Erythroblast (primary cell): ENCODE results near the gene KRTAP10-5.

Source experiments
- GATA1 ChIP-seq: IDR thresholded peaks from 2 replicates; pipeline ENCODE4 v1.6.1; 2011; ENCODE audit warnings: low read depth, mild to moderate bottlenecking, control low read depth, low read length, moderate library complexity
- POLR2A ChIP-seq: IDR thresholded peaks from 2 replicates; pipeline ENCODE4 v1.6.1; 2011; ENCODE audit warnings: mild to moderate bottlenecking, low read length

DNA sequence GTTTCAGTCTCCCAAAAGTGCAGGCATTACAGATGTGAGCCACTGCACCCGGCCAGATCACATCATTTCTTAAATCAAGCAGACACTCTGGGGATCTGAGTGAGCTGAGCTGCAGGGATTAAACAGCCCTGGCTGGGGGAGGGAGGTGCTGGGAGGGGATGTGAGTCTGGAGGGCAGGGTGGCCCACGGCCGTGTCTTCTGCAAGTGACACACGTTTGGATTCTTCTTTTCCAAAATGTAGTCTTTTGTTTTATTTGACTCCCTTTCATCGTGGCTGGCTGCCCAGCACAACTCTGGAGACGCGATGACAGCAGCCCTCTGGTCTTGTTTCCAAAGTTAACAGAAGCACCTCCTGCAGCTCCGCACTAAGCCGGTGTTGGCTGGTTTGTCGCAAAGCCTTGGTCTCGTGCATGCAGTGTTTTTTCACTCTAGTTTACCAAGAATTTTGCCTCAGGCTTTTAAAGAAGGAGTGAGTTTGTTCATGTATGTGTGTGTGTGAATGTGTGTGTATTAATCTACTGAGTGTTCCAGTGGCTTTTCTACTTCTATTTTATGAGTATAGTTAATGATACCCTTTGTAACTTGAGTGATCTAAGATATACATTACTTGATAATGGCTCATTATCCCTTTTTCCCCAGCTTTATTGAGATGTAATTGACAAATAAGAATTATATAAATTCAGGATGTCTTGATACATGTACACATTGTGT, 2.8 kb upstream of the KRTAP10-5 start:
- TF ChIP-seq POLR2A (no peak), GATA1 (no peak)
